ENCODE data around the gene FMN1. TPM values are rescaled to one million over a fixed set of nuclear protein-coding genes. Genes with fewer than 3 reads are reported as not detected.

FMN1 gene
- total RNA-seq, 1 donor from 2014 or later = 0.17 TPM

GRCh38 chr15:32817577-32817976, 376.9 kb downstream of the FMN1 start:
- no peak for DNase-seq

GRCh38 chr15:32807331-32807730, 387.2 kb downstream of the FMN1 start:
- no peak for DNase-seq

- peak; percentile 2 for DNase-seq
These were observed 390.9 kb downstream of the FMN1 start for GRCh38 chr15:32803631-32804030.

GRCh38 chr15:32802286-32802936, 392.1 kb downstream of the FMN1 start:
- DNase-seq = no peak

GRCh38 chr15:32799936-32800535, 394.5 kb downstream of the FMN1 start:
- no peak for DNase-seq

- no peak for DNase-seq
These were observed 397.7 kb downstream of the FMN1 start for GRCh38 chr15:32796856-32797255.

- no peak for DNase-seq
These were observed 399.5 kb downstream of the FMN1 start for GRCh38 chr15:32794973-32795372.

GRCh38 chr15:32792436-32792835, 402.1 kb downstream of the FMN1 start:
- peak; percentile 23 for DNase-seq

GRCh38 chr15:32790352-32790999, 404.0 kb downstream of the FMN1 start:
- DNase-seq = no peak

GRCh38 chr15:32787949-32788348, 406.6 kb downstream of the FMN1 start:
- DNase-seq = no peak

- DNase-seq = no peak
These were observed 407.6 kb downstream of the FMN1 start for GRCh38 chr15:32786906-32787305.

GRCh38 chr15:32784581-32784980, 409.9 kb downstream of the FMN1 start:
- DNase-seq = no peak

GRCh38 chr15:32781781-32782180, 412.7 kb downstream of the FMN1 start:
- DNase-seq = peak; percentile 57

GRCh38 chr15:32778391-32779176, 415.9 kb downstream of the FMN1 start:
- no peak for DNase-seq

- no peak for DNase-seq
These were observed 419.4 kb downstream of the FMN1 start for GRCh38 chr15:32775103-32775502.

GRCh38 chr15:32774022-32774421, 420.5 kb downstream of the FMN1 start:
- no peak for DNase-seq

- no peak for DNase-seq
These were observed 427.3 kb downstream of the FMN1 start for GRCh38 chr15:32767236-32767635.

GRCh38 chr15:32766101-32766500, 428.4 kb downstream of the FMN1 start:
- no peak for DNase-seq

GRCh38 chr15:32765236-32765635, 429.3 kb downstream of the FMN1 start:
- DNase-seq = no peak

- DNase-seq = no peak
These were observed 431.2 kb downstream of the FMN1 start for GRCh38 chr15:32763295-32763694.

- DNase-seq = no peak
These were observed 437.1 kb downstream of the FMN1 start for GRCh38 chr15:32757426-32757825.

GRCh38 chr15:32750979-32751378, 443.5 kb downstream of the FMN1 start:
- no peak for DNase-seq

GRCh38 chr15:32747921-32748342, 446.6 kb downstream of the FMN1 start:
- no peak for DNase-seq

Data from dermis blood vessel endothelial cell (primary cell).